IMR-90 (cell line): ENCODE measurements around the gene PPFIBP2.

Experiments used
- POLR2A ChIP-seq: IDR thresholded peaks from 2 replicates; pipeline ENCODE4 v1.6.1; 2012; ENCODE audit warnings: mild to moderate bottlenecking, low read depth, low read length
- RAD21 ChIP-seq: IDR thresholded peaks from 2 replicates; pipeline ENCODE4 v1.6.1; 2012; ENCODE audit warnings: low read length, improper control_type of control experiment
- TF ChIP-seq, protein P1 (sequence below): conservative IDR thresholded peaks from 2 replicates; pipeline ENCODE4 v1.5.1; 2012; ENCODE audit warnings: mild to moderate bottlenecking, low read depth, low read length, improper control_type of control experiment

DNA sequence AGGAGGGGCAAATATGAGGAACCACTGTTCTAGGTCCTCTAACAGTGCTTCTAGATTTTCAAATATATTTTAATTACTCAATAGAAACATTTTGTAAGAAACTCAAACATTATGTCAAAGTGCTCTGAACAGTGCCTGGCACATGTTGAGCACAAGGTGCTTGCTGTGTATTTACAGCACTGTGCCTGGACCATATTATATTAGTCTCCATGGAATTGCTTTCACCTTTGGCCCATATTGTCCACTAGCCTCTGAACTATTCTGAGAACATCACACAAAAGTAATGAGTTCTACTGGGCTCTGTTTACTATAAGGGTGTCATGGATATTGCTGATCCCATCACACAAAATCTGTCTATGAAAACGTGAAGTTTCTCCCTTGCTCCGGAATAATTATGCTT lies 76.7 kb downstream of the PPFIBP2 start:
- TF ChIP-seq, protein P1, sequence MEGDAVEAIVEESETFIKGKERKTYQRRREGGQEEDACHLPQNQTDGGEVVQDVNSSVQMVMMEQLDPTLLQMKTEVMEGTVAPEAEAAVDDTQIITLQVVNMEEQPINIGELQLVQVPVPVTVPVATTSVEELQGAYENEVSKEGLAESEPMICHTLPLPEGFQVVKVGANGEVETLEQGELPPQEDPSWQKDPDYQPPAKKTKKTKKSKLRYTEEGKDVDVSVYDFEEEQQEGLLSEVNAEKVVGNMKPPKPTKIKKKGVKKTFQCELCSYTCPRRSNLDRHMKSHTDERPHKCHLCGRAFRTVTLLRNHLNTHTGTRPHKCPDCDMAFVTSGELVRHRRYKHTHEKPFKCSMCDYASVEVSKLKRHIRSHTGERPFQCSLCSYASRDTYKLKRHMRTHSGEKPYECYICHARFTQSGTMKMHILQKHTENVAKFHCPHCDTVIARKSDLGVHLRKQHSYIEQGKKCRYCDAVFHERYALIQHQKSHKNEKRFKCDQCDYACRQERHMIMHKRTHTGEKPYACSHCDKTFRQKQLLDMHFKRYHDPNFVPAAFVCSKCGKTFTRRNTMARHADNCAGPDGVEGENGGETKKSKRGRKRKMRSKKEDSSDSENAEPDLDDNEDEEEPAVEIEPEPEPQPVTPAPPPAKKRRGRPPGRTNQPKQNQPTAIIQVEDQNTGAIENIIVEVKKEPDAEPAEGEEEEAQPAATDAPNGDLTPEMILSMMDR, result no peak
- TF ChIP-seq POLR2A, result no peak
- TF ChIP-seq RAD21, result no peak
